ENCODE measurements around the gene MSANTD7. TPM values are rescaled to one million over a fixed set of nuclear protein-coding genes. Genes with fewer than 3 reads are reported as not detected.
A peak's percentile ranks its signal among the peaks of the same experiment; 100 is the strongest.
"Not testable (repeated sequence)": the region's sequence is repeated elsewhere in the genome, so short reads cannot be mapped to it uniquely, and the experiment has no call there.

Gene MSANTD7, protein sequence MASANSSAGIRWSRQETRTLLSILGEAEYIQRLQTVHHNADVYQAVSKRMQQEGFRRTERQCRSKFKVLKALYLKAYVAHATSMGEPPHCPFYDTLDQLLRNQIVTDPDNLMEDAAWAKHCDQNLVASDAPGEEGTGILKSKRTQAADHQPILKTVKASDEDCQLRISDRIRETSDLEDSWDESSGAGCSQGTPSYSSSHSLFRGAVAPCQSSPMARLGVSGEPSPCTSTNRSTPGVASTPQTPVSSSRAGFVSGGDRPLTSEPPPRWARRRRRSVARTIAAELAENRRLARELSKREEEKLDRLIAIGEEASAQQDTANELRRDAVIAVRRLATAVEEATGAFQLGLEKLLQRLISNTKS
- 10 to 100 TPM; 16.0 to 16.9 (median 16.2) TPM for polyA plus RNA-seq (ENCODE audit: insufficient read length in 3 of 3)

DNA sequence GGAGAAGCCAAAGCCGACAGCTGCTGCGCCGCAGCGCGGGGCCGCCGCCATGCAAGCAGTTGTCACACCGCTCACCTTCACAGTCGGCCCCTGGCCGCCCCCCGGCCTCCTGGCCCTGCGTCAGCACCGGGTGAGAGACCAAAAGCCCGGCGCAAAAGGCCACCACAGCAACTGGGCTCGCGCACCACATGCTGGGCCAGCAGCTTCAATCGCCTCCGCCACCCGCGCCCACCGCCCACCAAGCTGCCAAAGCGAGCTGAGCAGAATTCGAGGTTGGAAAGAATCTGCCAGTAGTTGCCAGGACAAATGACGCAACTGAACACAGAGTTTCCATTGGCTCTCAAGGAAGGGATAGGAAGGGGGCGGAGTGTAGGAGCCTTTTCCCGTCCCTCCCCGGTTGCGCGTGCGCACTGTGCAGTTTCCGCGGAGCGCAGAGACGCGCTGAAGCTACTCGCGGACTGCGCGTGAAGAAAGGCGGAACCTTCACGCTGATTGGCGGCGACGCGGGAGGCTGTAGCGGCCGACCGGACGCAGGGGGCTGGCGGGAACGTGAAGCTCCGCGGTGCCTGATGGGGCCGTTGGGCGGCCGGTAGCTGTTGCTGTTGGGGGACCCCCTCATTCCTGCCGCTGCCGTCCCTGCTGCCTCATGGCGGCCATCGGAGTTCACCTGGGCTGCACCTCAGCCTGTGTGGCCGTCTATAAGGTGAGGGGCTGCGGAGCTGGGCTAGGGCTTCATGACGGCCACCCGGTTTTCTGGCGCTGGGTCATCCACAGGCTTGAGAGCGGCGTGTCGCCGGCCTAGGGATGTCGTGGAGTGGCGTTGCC lies at the start of gene MSANTD7, which contains the start of the genes CDNF and HSPA14:
MSANTD7 (plus strand) TSS at position 550 of the 825 bp plus-strand sequence. CDS start 3,979 bp downstream, outside the sequence.
CDNF (minus strand) TSS at position 281 of the 825 bp plus-strand sequence; CDS start at position 190, 91 bp downstream.
HSPA14 (plus strand) TSS at position 550 of the 825 bp plus-strand sequence; CDS start at position 647, 97 bp downstream.
- DNase-seq (ENCODE audit: low read depth in 3 of 3, low spot score in 2 of 3), result peak; percentile 99 to 100 (median 100)

DNA sequence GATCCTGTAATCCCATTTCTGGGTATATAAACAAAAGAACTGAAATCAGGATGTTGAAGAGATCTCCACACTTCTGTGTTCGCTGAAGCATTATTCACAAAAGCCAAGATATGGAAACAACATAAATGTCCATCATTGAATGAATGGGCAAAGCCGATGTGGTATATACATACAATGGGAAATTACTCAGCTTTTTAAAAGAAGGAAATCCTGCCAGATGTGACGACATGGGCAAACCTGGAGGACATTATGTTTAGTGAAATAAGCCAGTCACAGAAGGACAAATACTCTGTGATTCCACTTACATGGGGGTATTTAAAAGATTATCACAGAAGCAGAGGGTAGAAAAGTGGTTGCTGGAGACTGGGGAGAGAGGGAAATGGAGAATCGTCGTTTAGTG lies 39.5 kb upstream of the MSANTD7 start:
- no peak for DNase-seq (ENCODE audit: low read depth in 3 of 3, low spot score in 2 of 3)

DNA sequence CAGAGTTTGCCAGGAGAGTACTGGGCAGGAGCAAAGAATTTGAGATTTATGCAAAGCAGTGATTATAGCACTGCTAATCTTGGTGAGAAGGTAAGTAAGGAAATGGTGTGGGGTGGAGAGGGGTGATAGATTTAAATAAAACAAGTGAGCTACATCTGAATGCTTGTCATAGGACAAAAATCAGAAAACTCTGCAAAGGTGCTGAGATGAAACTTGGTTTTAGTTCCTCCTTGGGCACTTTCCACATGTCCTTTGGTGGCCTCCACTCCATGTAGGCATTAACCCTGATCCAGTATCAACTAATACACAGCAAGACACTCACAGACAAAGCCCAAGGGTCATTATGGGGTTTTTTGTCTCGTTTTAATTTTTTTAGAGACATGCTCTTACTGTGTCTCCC lies 37.7 kb upstream of the MSANTD7 start:
- no peak for DNase-seq (ENCODE audit: low read depth in 3 of 3, low spot score in 2 of 3)

- DNase-seq (ENCODE audit: low read depth in 3 of 3, low spot score in 2 of 3), result no peak
These were observed 36.4 kb upstream of the MSANTD7 start for GRCh38 chr10:14801723-14802122.

DNA sequence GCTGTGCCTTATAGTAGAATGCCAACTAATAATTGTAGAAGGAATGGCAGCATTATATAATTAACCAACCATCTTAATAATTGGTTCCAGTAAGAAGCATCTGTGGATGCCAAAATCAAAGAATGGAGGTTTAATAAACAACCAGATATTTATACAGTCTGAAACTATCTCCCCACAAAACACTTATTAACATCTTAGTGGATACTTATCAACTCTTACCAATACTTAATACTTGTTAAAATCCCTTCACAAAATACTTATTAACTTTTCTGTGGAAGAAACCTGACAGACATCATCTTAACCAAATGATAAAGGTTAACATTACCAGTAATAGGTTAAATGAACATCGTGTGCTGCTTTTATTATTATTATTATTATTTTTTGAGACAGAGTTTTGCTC lies 34.3 kb upstream of the MSANTD7 start:
- DNase-seq (ENCODE audit: low read depth in 3 of 3, low spot score in 2 of 3), result no peak

GRCh38 chr10:14806318-14806717 lies 31.8 kb upstream of the MSANTD7 start:
- DNase-seq (ENCODE audit: low read depth in 3 of 3, low spot score in 2 of 3), result no peak

- no peak for DNase-seq (ENCODE audit: low read depth in 3 of 3, low spot score in 2 of 3)
These were observed 26.8 kb upstream of the MSANTD7 start for GRCh38 chr10:14810969-14811953.

DNA sequence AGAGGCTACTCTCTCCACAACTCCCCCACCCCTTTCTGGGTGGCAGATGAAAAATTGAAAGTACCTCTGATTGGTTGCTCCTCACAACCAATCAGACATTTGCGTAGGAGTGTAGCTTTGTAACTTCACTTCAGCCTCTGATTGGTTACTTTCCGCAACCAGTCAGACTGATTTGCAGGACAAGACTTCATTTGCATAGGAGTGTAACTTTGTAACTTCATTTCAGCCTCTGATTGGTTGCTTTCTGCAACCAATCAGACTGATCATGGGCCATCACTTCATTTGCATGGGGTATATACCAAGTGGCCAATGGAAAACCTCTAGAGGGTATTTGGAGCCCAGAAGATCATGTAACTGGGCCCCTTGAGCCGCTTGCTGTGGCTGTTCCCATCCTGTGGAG lies 25.8 kb upstream of the MSANTD7 start:
- DNase-seq (ENCODE audit: low read depth in 3 of 3, low spot score in 2 of 3), result no peak

GRCh38 chr10:14815681-14816080 lies 22.4 kb upstream of the MSANTD7 start:
- DNase-seq (ENCODE audit: low read depth in 3 of 3, low spot score in 2 of 3), result no peak

- DNase-seq (ENCODE audit: low read depth in 3 of 3, low spot score in 2 of 3), result not testable (repeated sequence)
These were observed 21.4 kb upstream of the MSANTD7 start for GRCh38 chr10:14816717-14817116.

- DNase-seq (ENCODE audit: low read depth in 3 of 3, low spot score in 2 of 3), result no peak
These were observed 17.9 kb upstream of the MSANTD7 start for GRCh38 chr10:14820010-14820774.

GRCh38 chr10:14820775-14821154 lies 17.3 kb upstream of the MSANTD7 start:
- no peak for DNase-seq (ENCODE audit: low read depth in 3 of 3, low spot score in 2 of 3)

GRCh38 chr10:14821635-14822375 lies 16.3 kb upstream of the MSANTD7 start:
- no peak for DNase-seq (ENCODE audit: low read depth in 3 of 3, low spot score in 2 of 3)

- no peak for DNase-seq (ENCODE audit: low read depth in 3 of 3, low spot score in 2 of 3)
These were observed 15.0 kb upstream of the MSANTD7 start for GRCh38 chr10:14822879-14823755.

DNA sequence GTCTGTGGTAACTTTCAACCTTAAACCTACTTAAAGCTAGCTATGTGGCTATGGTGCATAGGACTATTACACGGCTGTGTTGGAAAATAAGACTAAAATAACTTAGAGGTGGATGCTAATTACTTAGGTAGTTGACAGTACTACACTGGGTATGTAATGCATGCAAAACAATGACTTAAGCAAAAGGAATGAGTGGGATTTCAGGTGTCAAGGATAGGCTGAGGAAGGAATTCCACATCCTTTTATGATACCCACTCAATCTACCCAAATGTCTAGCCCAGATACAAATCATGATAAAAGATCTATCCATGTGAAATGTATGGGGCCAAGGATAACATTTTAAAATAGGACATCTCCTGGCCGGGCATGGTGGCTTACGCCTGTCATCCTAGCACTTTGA lies 14.1 kb upstream of the MSANTD7 start:
- DNase-seq (ENCODE audit: low read depth in 3 of 3, low spot score in 2 of 3), result no peak

DNA sequence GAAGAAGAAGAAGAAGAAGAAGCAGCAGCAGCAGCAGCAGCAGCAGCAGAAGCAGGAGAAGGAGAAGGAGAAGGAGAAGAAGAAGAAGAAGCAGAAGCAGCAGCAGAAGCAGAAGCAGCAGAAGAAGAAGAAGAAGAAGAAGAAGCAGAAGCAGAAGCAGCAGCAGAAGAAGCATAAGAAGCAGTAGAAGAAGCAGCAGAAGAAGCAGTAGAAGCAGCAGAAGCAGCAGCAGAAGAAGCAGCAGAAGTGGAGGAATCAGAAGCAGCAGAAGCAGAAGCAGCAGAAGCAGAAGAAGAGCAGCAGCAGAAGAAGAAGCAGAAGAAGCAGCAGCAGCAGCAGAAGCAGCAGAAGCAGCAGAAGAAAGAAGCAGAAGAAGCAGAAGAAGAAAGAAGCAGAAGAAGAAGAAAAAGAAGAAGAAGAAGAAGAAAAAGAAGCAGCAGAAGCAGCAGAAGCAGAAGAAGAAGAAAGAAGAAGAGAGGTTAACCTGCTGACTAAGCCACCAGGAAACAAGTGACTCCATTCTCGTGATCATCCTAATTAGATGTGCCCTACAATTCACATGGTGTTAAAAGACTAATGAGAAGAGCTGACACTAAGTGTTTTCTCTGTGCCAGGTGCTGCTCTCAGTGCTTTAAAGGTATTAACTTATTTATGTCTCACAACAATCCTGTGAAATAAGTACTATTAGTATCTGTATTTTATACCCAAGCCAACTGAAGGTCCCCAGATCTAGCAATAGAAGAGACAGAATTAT lies 11.9 kb upstream of the MSANTD7 start:
- DNase-seq (ENCODE audit: low read depth in 3 of 3, low spot score in 2 of 3), result no peak

- DNase-seq (ENCODE audit: low read depth in 3 of 3, low spot score in 2 of 3), result no peak
These were observed 5.0 kb upstream of the MSANTD7 start for GRCh38 chr10:14833106-14833505.
